Neural progenitor cell (in vitro differentiated cells): Measurements from ENCODE around the gene CNBP. TPM values are rescaled to one million over a fixed set of nuclear protein-coding genes. Genes with fewer than 3 reads are reported as not detected.
A peak's percentile ranks its signal among the peaks of the same experiment; 100 is the strongest.

Experiments used
- DNase-seq: peaks from one replicate; pipeline ENCODE4 v3.0.0-alpha.2; 2016; ENCODE audit warnings: low spot score
- H2AFZ ChIP-seq: fragments of 200-600 bp; sonication (generic); replicated peaks from 2 replicates; pipeline ENCODE4 v1.6.1; 2016; ENCODE audit warnings: antibody characterized with exemption
- H3F3A ChIP-seq: fragments of 200-600 bp; sonication (generic); 2 replicates; pipeline ENCODE4 v1.6.1; 2016; ENCODE audit warnings: antibody characterized with exemption, low read depth
- H3K27ac ChIP-seq: fragments of 200-600 bp; sonication (generic); 2 replicates; pipeline ENCODE4 v1.5.1; 2016; ENCODE audit warnings: mild to moderate bottlenecking
- H3K27me3 ChIP-seq: fragments of 200-600 bp; sonication (generic); 2 replicates; pipeline ENCODE4 v1.6.1; 2016; ENCODE audit warnings: mild to moderate bottlenecking, moderate library complexity
- H3K36me3 ChIP-seq: fragments of 200-600 bp; sonication (generic); 2 replicates; pipeline ENCODE4 v1.5.1; 2016
- H3K4me1 ChIP-seq: fragments of 200-600 bp; sonication (generic); 2 replicates; pipeline ENCODE4 v1.6.1; 2016; ENCODE audit warnings: mixed run types
- H3K4me2 ChIP-seq: fragments of 200-600 bp; sonication (generic); 2 replicates; pipeline ENCODE4 v1.6.1; 2016
- H3K4me3 ChIP-seq: fragments of 200-600 bp; sonication (generic); 2 replicates; pipeline ENCODE4 v1.5.1; 2016
- H3K79me2 ChIP-seq: fragments of 200-600 bp; sonication (generic); 2 replicates; pipeline ENCODE4 v1.6.1; 2016; ENCODE audit warnings: low read depth
- H3K9ac ChIP-seq: fragments of 200-600 bp; sonication (generic); 2 replicates; pipeline ENCODE4 v1.6.1; 2016
- H3K9me3 ChIP-seq: fragments of 200-600 bp; sonication (generic); 2 replicates; pipeline ENCODE4 v1.5.1; 2016; ENCODE audit warnings: low read depth
- H4K20me1 ChIP-seq: fragments of 200-600 bp; sonication (generic); 2 replicates; pipeline ENCODE4 v1.6.1; 2016; ENCODE audit warnings: low read depth
- H3K27ac Mint-ChIP-seq: 3 replicates; pipeline ENCODE4 v1.8.0; 2021; ENCODE audit warnings: mixed read lengths
- H3K27me3 Mint-ChIP-seq: 2 replicates; pipeline ENCODE4 v1.8.0; 2022; ENCODE audit warnings: low read depth, mild to moderate bottlenecking, inconsistent platforms, moderate library complexity, mixed read lengths; ENCODE audit not compliant: insufficient read depth
- H3K36me3 Mint-ChIP-seq: 3 replicates; pipeline ENCODE4 v1.8.0; 2021; ENCODE audit warnings: mixed read lengths
- H3K4me1 Mint-ChIP-seq: 3 replicates; pipeline ENCODE4 v1.8.0; 2021; ENCODE audit warnings: mixed read lengths
- H3K4me3 Mint-ChIP-seq: 3 replicates; pipeline ENCODE4 v1.8.0; 2021; ENCODE audit warnings: mild to moderate bottlenecking, moderate library complexity, mixed read lengths
- H3K9me3 Mint-ChIP-seq: 3 replicates; pipeline ENCODE4 v1.8.0; 2020; ENCODE audit warnings: mixed read lengths
- EZH2 ChIP-seq: fragments of 200-600 bp; sonication (generic); IDR thresholded peaks from 2 replicates; pipeline ENCODE4 v1.6.1; 2017; ENCODE audit warnings: antibody characterized with exemption, mild to moderate bottlenecking, moderate library complexity
- EZH2phosphoT487 ChIP-seq: fragments of 200-600 bp; sonication (generic); IDR thresholded peaks from 2 replicates; pipeline ENCODE4 v1.6.1; 2017; ENCODE audit warnings: antibody characterized with exemption
- total RNA-seq: library from RNA; depleted of rRNA; stranded (reverse); fragments of >200 nt; gene quantifications from 2 replicates; pipeline ENCODE4 v1.2.3, GENCODE V29; 2015; ENCODE audit warnings: low replicate concordance
- TF ChIP-seq, protein P1 (sequence below): fragments of 200-600 bp; sonication (generic); IDR thresholded peaks from 2 replicates; pipeline ENCODE4 v1.5.1; 2017; ENCODE audit warnings: antibody characterized with exemption, mild to moderate bottlenecking

The CNBP gene
- total RNA-seq, 1 donor from 2014 or later = 495 TPM

DNA sequence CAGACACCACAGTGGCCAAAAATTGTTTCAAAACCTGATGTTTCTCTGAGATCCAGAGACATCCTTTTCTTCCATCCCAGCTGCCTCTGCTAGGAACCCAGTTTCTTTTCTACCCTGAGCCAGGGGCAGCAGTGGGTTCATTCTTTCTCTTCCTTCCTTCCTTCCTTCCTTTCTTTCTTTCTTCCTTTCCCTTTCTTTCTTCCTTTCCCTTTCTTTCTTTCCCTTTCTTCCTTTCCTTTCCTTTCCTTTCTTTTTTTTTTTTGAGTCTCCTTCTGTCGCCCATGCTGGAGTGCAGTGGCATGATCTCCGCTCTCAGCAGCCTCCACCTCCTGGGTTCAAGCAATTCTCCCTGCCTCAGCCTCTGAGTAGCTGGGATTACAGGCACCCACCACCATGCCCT lies 35.0 kb upstream of the CNBP start:
- H4K20me1 ChIP-seq = no peaks in the 10 kb centered on the region
- no peaks in the 10 kb centered on the region for H3K36me3 ChIP-seq
- TF ChIP-seq EZH2 = no peak
- TF ChIP-seq, protein P1, sequence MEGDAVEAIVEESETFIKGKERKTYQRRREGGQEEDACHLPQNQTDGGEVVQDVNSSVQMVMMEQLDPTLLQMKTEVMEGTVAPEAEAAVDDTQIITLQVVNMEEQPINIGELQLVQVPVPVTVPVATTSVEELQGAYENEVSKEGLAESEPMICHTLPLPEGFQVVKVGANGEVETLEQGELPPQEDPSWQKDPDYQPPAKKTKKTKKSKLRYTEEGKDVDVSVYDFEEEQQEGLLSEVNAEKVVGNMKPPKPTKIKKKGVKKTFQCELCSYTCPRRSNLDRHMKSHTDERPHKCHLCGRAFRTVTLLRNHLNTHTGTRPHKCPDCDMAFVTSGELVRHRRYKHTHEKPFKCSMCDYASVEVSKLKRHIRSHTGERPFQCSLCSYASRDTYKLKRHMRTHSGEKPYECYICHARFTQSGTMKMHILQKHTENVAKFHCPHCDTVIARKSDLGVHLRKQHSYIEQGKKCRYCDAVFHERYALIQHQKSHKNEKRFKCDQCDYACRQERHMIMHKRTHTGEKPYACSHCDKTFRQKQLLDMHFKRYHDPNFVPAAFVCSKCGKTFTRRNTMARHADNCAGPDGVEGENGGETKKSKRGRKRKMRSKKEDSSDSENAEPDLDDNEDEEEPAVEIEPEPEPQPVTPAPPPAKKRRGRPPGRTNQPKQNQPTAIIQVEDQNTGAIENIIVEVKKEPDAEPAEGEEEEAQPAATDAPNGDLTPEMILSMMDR = no peak
- no peak for TF ChIP-seq EZH2phosphoT487
- no peak for DNase-seq
- no peaks in the 10 kb centered on the region for H3K79me2 ChIP-seq
- H3K9me3 ChIP-seq = no peaks in the 10 kb centered on the region
- Mint-ChIP-seq H3K4me3 (no peak overlapping the region), H3K36me3 (no peaks in the 10 kb centered on the region), H3K27ac (no peak overlapping the region), H3K27me3 (no peaks in the 10 kb centered on the region), H3K4me1 (no peaks in the 10 kb centered on the region), H3K9me3 (no peaks in the 10 kb centered on the region)
- H2AFZ ChIP-seq = no peak overlapping the region
- no peaks in the 10 kb centered on the region for H3K27me3 ChIP-seq
- no peak overlapping the region for H3K27ac ChIP-seq
- no peaks in the 10 kb centered on the region for H3K4me1 ChIP-seq
- no peak overlapping the region for H3K9ac ChIP-seq
- no peak overlapping the region for H3K4me2 ChIP-seq
- H3K4me3 ChIP-seq = no peak overlapping the region
- no peaks in the 10 kb centered on the region for H3F3A ChIP-seq

DNA sequence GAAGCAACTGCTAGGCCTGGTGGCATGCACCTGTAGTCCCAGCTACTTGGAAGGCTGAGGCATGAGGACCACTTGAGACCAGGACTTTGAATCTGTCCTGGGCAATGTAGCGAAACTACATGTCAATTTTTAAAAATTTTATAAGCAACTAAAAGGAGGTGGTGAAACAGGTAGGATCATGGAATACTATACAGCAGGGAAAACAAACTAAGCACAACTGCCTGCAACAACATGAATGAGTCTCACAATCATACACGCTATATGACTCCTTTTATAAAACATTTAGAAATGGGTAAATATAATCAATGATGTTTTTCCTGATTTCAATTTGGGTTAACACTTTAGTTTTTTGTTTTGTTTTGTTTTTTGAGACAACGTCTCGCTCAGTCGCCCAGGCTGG lies 29.5 kb upstream of the CNBP start:
- H3K4me3 Mint-ChIP-seq = no peak overlapping the region

DNA sequence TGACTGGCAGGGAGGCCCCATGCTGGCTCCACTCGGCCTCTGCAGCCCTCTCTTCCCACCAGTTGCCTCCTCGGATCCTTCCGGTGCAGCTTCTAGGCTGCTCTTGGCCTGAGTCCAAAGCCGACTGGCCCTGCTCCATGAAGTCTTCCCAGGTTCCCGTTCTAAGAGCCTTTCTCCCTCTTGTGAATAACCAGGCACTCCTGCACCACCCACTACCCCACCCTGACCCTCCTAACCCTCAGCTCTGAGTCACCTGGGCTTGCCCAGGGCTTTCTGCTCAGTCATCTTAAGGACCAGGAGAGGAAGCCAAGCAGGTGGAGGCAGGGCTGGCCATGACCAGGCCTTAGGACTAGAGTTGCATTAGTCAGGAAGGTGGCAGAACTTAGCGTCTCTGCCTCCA lies 28.1 kb upstream of the CNBP start:
- H3K4me1 ChIP-seq = no peaks in the 10 kb centered on the region
- H3K36me3 ChIP-seq = no peaks in the 10 kb centered on the region
- H3K4me2 ChIP-seq = no peak overlapping the region
- Mint-ChIP-seq H3K4me3 (no peak overlapping the region), H3K9me3 (no peaks in the 10 kb centered on the region), H3K27me3 (no peaks in the 10 kb centered on the region), H3K4me1 (no peaks in the 10 kb centered on the region), H3K36me3 (no peaks in the 10 kb centered on the region), H3K27ac (peak overlapping the region; percentile 29)
- no peaks in the 10 kb centered on the region for H3K27me3 ChIP-seq
- TF ChIP-seq, protein P1 = no peak
- TF ChIP-seq EZH2phosphoT487 (no peak), EZH2 (no peak)
- H3K9me3 ChIP-seq = no peaks in the 10 kb centered on the region
- no peaks in the 10 kb centered on the region for H4K20me1 ChIP-seq
- no peaks in the 10 kb centered on the region for H3F3A ChIP-seq
- no peak overlapping the region for H3K27ac ChIP-seq
- H3K79me2 ChIP-seq = no peaks in the 10 kb centered on the region
- no peak overlapping the region for H3K4me3 ChIP-seq
- H2AFZ ChIP-seq = no peak overlapping the region
- H3K9ac ChIP-seq = no peak overlapping the region
- no peak for DNase-seq

More for the DNA sequence above, 29.5 kb upstream of the CNBP start:
- Histone ChIP-seq H3K79me2 (no peaks in the 10 kb centered on the region), H3K4me1 (no peaks in the 10 kb centered on the region), H3K9me3 (no peaks in the 10 kb centered on the region), H3K4me3 (no peak overlapping the region), H3K9ac (no peak overlapping the region), H4K20me1 (no peaks in the 10 kb centered on the region), H3F3A (no peaks in the 10 kb centered on the region), H3K4me2 (no peak overlapping the region), H2AFZ (no peak overlapping the region), H3K27me3 (no peaks in the 10 kb centered on the region), H3K27ac (no peak overlapping the region), H3K36me3 (no peaks in the 10 kb centered on the region)
- Mint-ChIP-seq H3K27me3 (no peaks in the 10 kb centered on the region), H3K27ac (no peak overlapping the region), H3K9me3 (no peaks in the 10 kb centered on the region), H3K36me3 (no peaks in the 10 kb centered on the region), H3K4me1 (no peaks in the 10 kb centered on the region)
- TF ChIP-seq, protein P1 = no peak
- TF ChIP-seq EZH2 (no peak), EZH2phosphoT487 (no peak)
- DNase-seq = no peak

DNA sequence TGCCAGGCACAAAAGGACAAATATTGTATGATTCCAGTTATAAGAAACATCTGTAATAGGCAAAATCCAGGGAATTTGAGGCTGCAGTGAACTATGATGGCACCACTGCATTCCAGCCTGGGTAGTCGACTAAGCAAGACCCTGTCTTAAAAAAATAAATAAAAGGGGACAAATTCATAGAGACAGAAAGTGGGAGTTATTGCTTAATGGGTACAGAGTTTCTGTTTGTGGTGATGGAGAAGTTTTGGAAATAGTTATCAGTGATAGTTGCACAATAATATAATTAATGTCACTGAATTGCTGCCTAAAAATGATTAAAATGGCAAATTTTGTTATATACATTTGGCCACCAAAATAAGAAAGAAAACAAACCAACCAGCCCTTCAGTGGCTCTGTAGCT lies 27.6 kb upstream of the CNBP start:
- H3K27ac ChIP-seq = no peak overlapping the region
- no peak overlapping the region for H3K4me3 ChIP-seq
- H3F3A ChIP-seq = no peaks in the 10 kb centered on the region
- no peak overlapping the region for H3K4me3 Mint-ChIP-seq
- no peak overlapping the region for H3K4me2 ChIP-seq
- H3K4me1 ChIP-seq = no peaks in the 10 kb centered on the region
- no peak overlapping the region for H3K27ac Mint-ChIP-seq
- no peak overlapping the region for H2AFZ ChIP-seq
- H3K27me3 Mint-ChIP-seq = no peaks in the 10 kb centered on the region
- no peaks in the 10 kb centered on the region for H3K9me3 ChIP-seq
- H3K9me3 Mint-ChIP-seq = no peaks in the 10 kb centered on the region
- H3K36me3 Mint-ChIP-seq = no peaks in the 10 kb centered on the region
- no peak for TF ChIP-seq EZH2
- TF ChIP-seq, protein P1 = no peak
- TF ChIP-seq EZH2phosphoT487 = no peak
- no peaks in the 10 kb centered on the region for H4K20me1 ChIP-seq
- H3K4me1 Mint-ChIP-seq = no peaks in the 10 kb centered on the region
- no peak for DNase-seq
- no peaks in the 10 kb centered on the region for H3K79me2 ChIP-seq
- H3K36me3 ChIP-seq = no peaks in the 10 kb centered on the region
- no peaks in the 10 kb centered on the region for H3K27me3 ChIP-seq
- H3K9ac ChIP-seq = no peak overlapping the region
